ENCODE results near the gene PCP2. TPM values are rescaled to one million over a fixed set of nuclear protein-coding genes. Genes with fewer than 3 reads are reported as not detected.

PCP2 gene

GRCh38 chr19:7589822-7590221, 43.7 kb downstream of the PCP2 start:
- Histone ChIP-seq H3K9ac (ENCODE audit: low read length) (no peak overlapping the region), H3K9me3 (ENCODE audit: control insufficient read depth, low read length) (no peaks in the 10 kb centered on the region), H3K4me2 (ENCODE audit: low read length, poor library complexity, severe bottlenecking) (no peak overlapping the region), H2BK12ac (ENCODE audit: low read length in 2 of 2) (no peak overlapping the region), H4K91ac (ENCODE audit: low read length) (no peak overlapping the region), H3K27ac (ENCODE audit: low read length, poor library complexity, severe bottlenecking) (no peak overlapping the region), H3K79me1 (replicated peaks; ENCODE audit: low read length, poor library complexity, severe bottlenecking) (no peaks in the 10 kb centered on the region), H3K36me3 (ENCODE audit: control insufficient read depth in 1 of 2, insufficient read depth in 2 of 2, low read depth in 1 of 2, low read length in 2 of 2) (no peaks in the 10 kb centered on the region), H3K4me3 (ENCODE audit: insufficient read depth in 1 of 2, low read depth in 1 of 2, low read length in 2 of 2) (no peak overlapping the region), H2BK5ac (ENCODE audit: low read depth, low read length, poor library complexity, severe bottlenecking) (no peak overlapping the region), H2BK15ac (ENCODE audit: low read depth, poor library complexity, severe bottlenecking) (no peak overlapping the region), H3K23ac (ENCODE audit: low read length in 2 of 2) (no peak overlapping the region), H2AK5ac (ENCODE audit: low read length, severe bottlenecking) (no peak overlapping the region), H3K14ac (ENCODE audit: low read length in 2 of 2) (no peak overlapping the region), H2AFZ (ENCODE audit: low read depth, low read length) (no peak overlapping the region), H3K27me3 (ENCODE audit: control insufficient read depth in 1 of 2, insufficient read depth in 1 of 2, low read length in 2 of 2) (peaks cover 9 to 32% of the 10 kb centered on the region in 2 experiments), H3K4me1 (ENCODE audit: control insufficient read depth, insufficient read depth, low read depth, low read length) (no peaks in the 10 kb centered on the region), H4K8ac (ENCODE audit: low read length) (no peak overlapping the region), H2BK120ac (ENCODE audit: low read depth, low read length) (no peak overlapping the region), H3K18ac (ENCODE audit: low read depth in 1 of 2, low read length in 2 of 2) (no peak overlapping the region), H3K4ac (ENCODE audit: low read depth in 1 of 2, low read length in 2 of 2) (no peak overlapping the region)
- no peak for DNase-seq
- 80% methylated on average over 6 of the region's 7 CpGs for WGBS

- Histone ChIP-seq H3K23ac (ENCODE audit: low read length in 2 of 2) (no peak overlapping the region), H3K27ac (ENCODE audit: low read length, poor library complexity, severe bottlenecking) (no peak overlapping the region), H3K79me1 (replicated peaks; ENCODE audit: low read length, poor library complexity, severe bottlenecking) (no peaks in the 10 kb centered on the region), H2BK15ac (ENCODE audit: low read depth, poor library complexity, severe bottlenecking) (no peak overlapping the region), H2AFZ (ENCODE audit: low read depth, low read length) (no peak overlapping the region), H2AK5ac (ENCODE audit: low read length, severe bottlenecking) (no peak overlapping the region), H4K91ac (ENCODE audit: low read length) (no peak overlapping the region), H3K36me3 (ENCODE audit: control insufficient read depth in 1 of 2, insufficient read depth in 2 of 2, low read depth in 1 of 2, low read length in 2 of 2) (no peaks in the 10 kb centered on the region), H3K4me3 (ENCODE audit: insufficient read depth in 1 of 2, low read depth in 1 of 2, low read length in 2 of 2) (no peak overlapping the region), H3K9me3 (ENCODE audit: control insufficient read depth, low read length) (no peaks in the 10 kb centered on the region), H3K27me3 (ENCODE audit: control insufficient read depth in 1 of 2, insufficient read depth in 1 of 2, low read length in 2 of 2) (peaks cover 15 to 20% of the 10 kb centered on the region in 2 experiments), H2BK5ac (ENCODE audit: low read depth, low read length, poor library complexity, severe bottlenecking) (no peak overlapping the region), H3K4ac (ENCODE audit: low read depth in 1 of 2, low read length in 2 of 2) (no peak overlapping the region), H3K4me2 (ENCODE audit: low read length, poor library complexity, severe bottlenecking) (no peak overlapping the region), H2BK12ac (ENCODE audit: low read length in 2 of 2) (no peak overlapping the region), H2BK120ac (ENCODE audit: low read depth, low read length) (no peak overlapping the region), H3K4me1 (ENCODE audit: control insufficient read depth, insufficient read depth, low read depth, low read length) (no peaks in the 10 kb centered on the region), H3K9ac (ENCODE audit: low read length) (no peak overlapping the region), H4K8ac (ENCODE audit: low read length) (no peak overlapping the region), H3K14ac (ENCODE audit: low read length in 2 of 2) (no peak overlapping the region), H3K18ac (ENCODE audit: low read depth in 1 of 2, low read length in 2 of 2) (no peak overlapping the region)
- no peak for DNase-seq
- 60% methylated on average over 11 of the region's 11 CpGs for WGBS
Measured at GRCh38 chr19:7582446-7582845, 51.1 kb downstream of the PCP2 start.

Small RNA genes within 50 kb of the gene (small RNA-seq; reads per million reads assigned to genes)
- not detected for gene MIR6792 (ENCODE audit: low read depth)

Measured in mesenchymal stem cell (in vitro differentiated cells and primary cell).